Thyroid gland (tissue), 4 donors: ENCODE measurements around the gene SH3BP1.

Experiments
- POLR2A ChIP-seq, 2 donors: fragments of 450-650 bp; IDR thresholded peaks; one replicate each; pipeline ENCODE4 v1.6.1; 2017; ENCODE audit warnings: antibody characterized with exemption in 2 of 2, mild to moderate bottlenecking in 2 of 2, moderate library complexity in 1 of 2
- TF ChIP-seq, protein P1 (sequence below), 6 experiments: fragments of 200-600 bp in 3 of 6; fragments of 450-650 bp in 3 of 6; sonication (generic) in 3 of 6; IDR thresholded peaks; one replicate each; pipeline ENCODE4 v1.5.1; 2016 to 2019; ENCODE audit warnings: antibody characterized with exemption in 6 of 6, mild to moderate bottlenecking in 2 of 6, inconsistent platforms in 1 of 6, moderate library complexity in 1 of 6

DNA sequence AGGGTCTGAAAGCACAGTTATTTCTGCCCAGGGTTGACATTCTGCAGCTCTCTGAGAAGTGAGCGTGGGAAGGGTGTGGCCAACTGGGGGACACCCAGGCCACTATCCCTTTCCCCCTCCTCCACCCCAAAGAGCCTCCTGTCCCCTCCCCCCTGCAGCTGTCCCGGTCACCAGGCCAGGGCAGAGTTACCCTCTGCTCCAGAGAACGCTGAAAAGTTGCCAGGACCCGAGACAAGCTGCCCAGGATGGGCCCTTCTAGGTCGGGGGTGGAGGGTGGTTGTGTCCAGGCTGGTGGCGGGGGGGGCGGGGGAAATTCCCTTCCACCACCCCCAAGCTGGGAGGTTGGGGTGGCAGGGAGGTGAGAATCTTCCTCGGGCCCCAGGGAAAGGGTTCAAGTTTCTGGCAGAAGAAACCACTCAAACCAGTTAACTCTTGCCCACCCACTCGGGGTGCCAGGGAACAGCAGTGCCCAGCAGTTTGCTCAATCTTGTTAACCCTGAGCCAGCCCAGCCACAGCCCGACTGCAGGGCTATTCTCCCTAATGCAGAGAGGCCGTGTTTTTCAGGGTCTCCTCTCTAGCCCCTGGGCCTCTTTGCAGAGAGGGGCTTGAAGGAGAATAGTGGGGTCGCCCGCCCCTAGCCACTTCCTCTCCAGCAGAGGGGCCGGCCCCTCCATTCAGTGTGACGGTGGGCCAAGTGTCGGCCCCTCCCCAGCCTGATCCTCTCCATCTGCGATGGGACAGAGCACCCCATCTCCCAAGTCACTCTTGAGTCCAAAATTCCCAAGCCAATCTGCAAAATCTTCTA is 36.7 kb downstream of the SH3BP1 start:
- TF ChIP-seq, protein P1, sequence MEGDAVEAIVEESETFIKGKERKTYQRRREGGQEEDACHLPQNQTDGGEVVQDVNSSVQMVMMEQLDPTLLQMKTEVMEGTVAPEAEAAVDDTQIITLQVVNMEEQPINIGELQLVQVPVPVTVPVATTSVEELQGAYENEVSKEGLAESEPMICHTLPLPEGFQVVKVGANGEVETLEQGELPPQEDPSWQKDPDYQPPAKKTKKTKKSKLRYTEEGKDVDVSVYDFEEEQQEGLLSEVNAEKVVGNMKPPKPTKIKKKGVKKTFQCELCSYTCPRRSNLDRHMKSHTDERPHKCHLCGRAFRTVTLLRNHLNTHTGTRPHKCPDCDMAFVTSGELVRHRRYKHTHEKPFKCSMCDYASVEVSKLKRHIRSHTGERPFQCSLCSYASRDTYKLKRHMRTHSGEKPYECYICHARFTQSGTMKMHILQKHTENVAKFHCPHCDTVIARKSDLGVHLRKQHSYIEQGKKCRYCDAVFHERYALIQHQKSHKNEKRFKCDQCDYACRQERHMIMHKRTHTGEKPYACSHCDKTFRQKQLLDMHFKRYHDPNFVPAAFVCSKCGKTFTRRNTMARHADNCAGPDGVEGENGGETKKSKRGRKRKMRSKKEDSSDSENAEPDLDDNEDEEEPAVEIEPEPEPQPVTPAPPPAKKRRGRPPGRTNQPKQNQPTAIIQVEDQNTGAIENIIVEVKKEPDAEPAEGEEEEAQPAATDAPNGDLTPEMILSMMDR (IDR thresholded peaks at IDR 0.05), result no peak
- TF ChIP-seq POLR2A (IDR thresholded peaks at IDR 0.05), result no peak
